HEK293 (cell line): ENCODE data around the gene COA6.

Experiments
- HOXA7 ChIP-seq: sonication (generic); formaldehyde crosslinking; IDR thresholded peaks from 2 replicates; pipeline ENCODE4 v1.8.1; 2022; ENCODE audit warnings: missing genetic modification reagents, borderline replicate concordance
- TF ChIP-seq, protein P1 (sequence below): fragments of 450-650 bp; formaldehyde crosslinking; IDR thresholded peaks from 2 replicates; pipeline ENCODE4 v1.5.1; 2017; ENCODE audit warnings: missing biosample characterization, missing genetic modification characterization
- TF ChIP-seq, protein P2 (sequence below): fragments of 450-650 bp; formaldehyde crosslinking; IDR thresholded peaks from 2 replicates; pipeline ENCODE4 v1.5.1; 2016; ENCODE audit warnings: missing biosample characterization, missing genetic modification characterization, low read depth
- TF ChIP-seq, protein P3 (sequence below): fragments of 450-650 bp; formaldehyde crosslinking; IDR thresholded peaks from 2 replicates; pipeline ENCODE4 v1.5.1; 2016; ENCODE audit warnings: missing biosample characterization, missing genetic modification characterization, low read depth
- TF ChIP-seq, protein P4 (sequence below): fragments of 450-650 bp; formaldehyde crosslinking; IDR thresholded peaks from 2 replicates; pipeline ENCODE4 v1.5.1; 2016; ENCODE audit warnings: missing biosample characterization, missing genetic modification characterization
- TF ChIP-seq, protein P5 (sequence below): fragments of 450-650 bp; formaldehyde crosslinking; IDR thresholded peaks from 2 replicates; pipeline ENCODE4 v1.5.1; 2016; ENCODE audit warnings: missing biosample characterization, missing genetic modification characterization

DNA sequence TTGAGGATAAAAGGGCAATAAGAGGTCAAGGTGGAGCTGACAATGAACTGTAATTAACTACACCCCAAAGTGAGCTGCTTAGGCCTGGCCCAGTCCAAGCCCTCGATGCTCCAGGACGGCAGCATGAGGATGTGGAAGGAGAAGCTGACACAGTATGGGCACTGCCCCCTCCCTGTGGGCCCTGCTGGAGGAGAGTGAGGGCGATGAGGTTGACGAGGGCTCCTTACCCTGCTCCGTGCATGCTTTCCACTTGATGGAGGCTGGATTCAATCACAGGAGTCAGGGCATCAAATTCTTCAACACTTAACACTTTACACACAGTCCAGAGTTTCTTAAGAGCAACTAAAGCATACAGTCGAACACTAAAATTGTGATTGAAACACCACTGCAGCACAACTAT is 32.4 kb downstream of the COA6 start:
- TF ChIP-seq, protein P1, sequence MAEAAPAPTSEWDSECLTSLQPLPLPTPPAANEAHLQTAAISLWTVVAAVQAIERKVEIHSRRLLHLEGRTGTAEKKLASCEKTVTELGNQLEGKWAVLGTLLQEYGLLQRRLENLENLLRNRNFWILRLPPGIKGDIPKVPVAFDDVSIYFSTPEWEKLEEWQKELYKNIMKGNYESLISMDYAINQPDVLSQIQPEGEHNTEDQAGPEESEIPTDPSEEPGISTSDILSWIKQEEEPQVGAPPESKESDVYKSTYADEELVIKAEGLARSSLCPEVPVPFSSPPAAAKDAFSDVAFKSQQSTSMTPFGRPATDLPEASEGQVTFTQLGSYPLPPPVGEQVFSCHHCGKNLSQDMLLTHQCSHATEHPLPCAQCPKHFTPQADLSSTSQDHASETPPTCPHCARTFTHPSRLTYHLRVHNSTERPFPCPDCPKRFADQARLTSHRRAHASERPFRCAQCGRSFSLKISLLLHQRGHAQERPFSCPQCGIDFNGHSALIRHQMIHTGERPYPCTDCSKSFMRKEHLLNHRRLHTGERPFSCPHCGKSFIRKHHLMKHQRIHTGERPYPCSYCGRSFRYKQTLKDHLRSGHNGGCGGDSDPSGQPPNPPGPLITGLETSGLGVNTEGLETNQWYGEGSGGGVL (tag by site-specific recombination), result no peak
- TF ChIP-seq HOXA7 (CRISPR knock-in tag), result no peak
- TF ChIP-seq, protein P2, sequence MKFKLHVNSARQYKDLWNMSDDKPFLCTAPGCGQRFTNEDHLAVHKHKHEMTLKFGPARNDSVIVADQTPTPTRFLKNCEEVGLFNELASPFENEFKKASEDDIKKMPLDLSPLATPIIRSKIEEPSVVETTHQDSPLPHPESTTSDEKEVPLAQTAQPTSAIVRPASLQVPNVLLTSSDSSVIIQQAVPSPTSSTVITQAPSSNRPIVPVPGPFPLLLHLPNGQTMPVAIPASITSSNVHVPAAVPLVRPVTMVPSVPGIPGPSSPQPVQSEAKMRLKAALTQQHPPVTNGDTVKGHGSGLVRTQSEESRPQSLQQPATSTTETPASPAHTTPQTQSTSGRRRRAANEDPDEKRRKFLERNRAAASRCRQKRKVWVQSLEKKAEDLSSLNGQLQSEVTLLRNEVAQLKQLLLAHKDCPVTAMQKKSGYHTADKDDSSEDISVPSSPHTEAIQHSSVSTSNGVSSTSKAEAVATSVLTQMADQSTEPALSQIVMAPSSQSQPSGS, result no peak
- TF ChIP-seq, protein P3, sequence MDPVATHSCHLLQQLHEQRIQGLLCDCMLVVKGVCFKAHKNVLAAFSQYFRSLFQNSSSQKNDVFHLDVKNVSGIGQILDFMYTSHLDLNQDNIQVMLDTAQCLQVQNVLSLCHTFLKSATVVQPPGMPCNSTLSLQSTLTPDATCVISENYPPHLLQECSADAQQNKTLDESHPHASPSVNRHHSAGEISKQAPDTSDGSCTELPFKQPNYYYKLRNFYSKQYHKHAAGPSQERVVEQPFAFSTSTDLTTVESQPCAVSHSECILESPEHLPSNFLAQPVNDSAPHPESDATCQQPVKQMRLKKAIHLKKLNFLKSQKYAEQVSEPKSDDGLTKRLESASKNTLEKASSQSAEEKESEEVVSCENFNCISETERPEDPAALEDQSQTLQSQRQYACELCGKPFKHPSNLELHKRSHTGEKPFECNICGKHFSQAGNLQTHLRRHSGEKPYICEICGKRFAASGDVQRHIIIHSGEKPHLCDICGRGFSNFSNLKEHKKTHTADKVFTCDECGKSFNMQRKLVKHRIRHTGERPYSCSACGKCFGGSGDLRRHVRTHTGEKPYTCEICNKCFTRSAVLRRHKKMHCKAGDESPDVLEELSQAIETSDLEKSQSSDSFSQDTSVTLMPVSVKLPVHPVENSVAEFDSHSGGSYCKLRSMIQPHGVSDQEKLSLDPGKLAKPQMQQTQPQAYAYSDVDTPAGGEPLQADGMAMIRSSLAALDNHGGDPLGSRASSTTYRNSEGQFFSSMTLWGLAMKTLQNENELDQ, result no peak
- TF ChIP-seq, protein P4, sequence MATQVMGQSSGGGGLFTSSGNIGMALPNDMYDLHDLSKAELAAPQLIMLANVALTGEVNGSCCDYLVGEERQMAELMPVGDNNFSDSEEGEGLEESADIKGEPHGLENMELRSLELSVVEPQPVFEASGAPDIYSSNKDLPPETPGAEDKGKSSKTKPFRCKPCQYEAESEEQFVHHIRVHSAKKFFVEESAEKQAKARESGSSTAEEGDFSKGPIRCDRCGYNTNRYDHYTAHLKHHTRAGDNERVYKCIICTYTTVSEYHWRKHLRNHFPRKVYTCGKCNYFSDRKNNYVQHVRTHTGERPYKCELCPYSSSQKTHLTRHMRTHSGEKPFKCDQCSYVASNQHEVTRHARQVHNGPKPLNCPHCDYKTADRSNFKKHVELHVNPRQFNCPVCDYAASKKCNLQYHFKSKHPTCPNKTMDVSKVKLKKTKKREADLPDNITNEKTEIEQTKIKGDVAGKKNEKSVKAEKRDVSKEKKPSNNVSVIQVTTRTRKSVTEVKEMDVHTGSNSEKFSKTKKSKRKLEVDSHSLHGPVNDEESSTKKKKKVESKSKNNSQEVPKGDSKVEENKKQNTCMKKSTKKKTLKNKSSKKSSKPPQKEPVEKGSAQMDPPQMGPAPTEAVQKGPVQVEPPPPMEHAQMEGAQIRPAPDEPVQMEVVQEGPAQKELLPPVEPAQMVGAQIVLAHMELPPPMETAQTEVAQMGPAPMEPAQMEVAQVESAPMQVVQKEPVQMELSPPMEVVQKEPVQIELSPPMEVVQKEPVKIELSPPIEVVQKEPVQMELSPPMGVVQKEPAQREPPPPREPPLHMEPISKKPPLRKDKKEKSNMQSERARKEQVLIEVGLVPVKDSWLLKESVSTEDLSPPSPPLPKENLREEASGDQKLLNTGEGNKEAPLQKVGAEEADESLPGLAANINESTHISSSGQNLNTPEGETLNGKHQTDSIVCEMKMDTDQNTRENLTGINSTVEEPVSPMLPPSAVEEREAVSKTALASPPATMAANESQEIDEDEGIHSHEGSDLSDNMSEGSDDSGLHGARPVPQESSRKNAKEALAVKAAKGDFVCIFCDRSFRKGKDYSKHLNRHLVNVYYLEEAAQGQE, result no peak
- TF ChIP-seq, protein P5, sequence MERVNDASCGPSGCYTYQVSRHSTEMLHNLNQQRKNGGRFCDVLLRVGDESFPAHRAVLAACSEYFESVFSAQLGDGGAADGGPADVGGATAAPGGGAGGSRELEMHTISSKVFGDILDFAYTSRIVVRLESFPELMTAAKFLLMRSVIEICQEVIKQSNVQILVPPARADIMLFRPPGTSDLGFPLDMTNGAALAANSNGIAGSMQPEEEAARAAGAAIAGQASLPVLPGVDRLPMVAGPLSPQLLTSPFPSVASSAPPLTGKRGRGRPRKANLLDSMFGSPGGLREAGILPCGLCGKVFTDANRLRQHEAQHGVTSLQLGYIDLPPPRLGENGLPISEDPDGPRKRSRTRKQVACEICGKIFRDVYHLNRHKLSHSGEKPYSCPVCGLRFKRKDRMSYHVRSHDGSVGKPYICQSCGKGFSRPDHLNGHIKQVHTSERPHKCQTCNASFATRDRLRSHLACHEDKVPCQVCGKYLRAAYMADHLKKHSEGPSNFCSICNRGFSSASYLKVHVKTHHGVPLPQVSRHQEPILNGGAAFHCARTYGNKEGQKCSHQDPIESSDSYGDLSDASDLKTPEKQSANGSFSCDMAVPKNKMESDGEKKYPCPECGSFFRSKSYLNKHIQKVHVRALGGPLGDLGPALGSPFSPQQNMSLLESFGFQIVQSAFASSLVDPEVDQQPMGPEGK (tag by site-specific recombination), result no peak
